GM12892 (cell line): ENCODE results near the gene SBF1.

Experiments
- POLR2A ChIP-seq: IDR thresholded peaks from 2 replicates; pipeline ENCODE4 v1.6.1; 2011; ENCODE audit warnings: low read depth, low read length, control low read depth
- POLR2AphosphoS5 ChIP-seq: IDR thresholded peaks from 2 replicates; pipeline ENCODE4 v1.6.1; 2011; ENCODE audit warnings: low read depth, low read length, control low read depth
- TAF1 ChIP-seq: IDR thresholded peaks from 2 replicates; pipeline ENCODE4 v1.6.1; 2011; ENCODE audit warnings: low read depth, mild to moderate bottlenecking, control low read depth, low read length, borderline replicate concordance

- TF ChIP-seq POLR2AphosphoS5 (no peak), POLR2A (no peak), TAF1 (no peak)
Measured at GRCh38 chr22:50454556-50455075, 20.2 kb downstream of the SBF1 start.
